Measurements from ENCODE around the gene ALDH2.

DNA sequence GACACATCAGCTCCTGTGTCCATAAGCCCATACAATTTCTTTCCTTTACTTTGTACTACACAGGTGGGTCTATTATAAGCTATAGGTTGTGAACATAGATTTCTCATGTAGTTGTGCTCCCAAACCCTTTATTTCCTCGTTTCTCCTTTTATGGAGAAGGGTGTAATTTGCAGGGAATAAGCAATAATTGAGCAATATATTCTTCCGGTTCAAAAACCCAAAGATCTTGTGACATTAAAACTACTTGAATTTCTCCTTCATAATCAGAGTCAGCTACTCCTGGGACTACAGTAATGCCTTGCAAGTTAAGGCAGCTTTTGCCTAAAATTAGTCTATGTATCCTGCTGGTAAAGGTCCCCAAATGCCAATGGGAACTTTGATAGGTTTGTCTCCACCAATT is 56.2 kb downstream of the ALDH2 start:
- TF ChIP-seq, protein P1, sequence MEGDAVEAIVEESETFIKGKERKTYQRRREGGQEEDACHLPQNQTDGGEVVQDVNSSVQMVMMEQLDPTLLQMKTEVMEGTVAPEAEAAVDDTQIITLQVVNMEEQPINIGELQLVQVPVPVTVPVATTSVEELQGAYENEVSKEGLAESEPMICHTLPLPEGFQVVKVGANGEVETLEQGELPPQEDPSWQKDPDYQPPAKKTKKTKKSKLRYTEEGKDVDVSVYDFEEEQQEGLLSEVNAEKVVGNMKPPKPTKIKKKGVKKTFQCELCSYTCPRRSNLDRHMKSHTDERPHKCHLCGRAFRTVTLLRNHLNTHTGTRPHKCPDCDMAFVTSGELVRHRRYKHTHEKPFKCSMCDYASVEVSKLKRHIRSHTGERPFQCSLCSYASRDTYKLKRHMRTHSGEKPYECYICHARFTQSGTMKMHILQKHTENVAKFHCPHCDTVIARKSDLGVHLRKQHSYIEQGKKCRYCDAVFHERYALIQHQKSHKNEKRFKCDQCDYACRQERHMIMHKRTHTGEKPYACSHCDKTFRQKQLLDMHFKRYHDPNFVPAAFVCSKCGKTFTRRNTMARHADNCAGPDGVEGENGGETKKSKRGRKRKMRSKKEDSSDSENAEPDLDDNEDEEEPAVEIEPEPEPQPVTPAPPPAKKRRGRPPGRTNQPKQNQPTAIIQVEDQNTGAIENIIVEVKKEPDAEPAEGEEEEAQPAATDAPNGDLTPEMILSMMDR (IDR thresholded peaks at IDR 0.05; ENCODE audit: low read depth, low read length, poor library complexity, severe bottlenecking) = no peak
- no peak for TF ChIP-seq EZH2phosphoT487 (IDR thresholded peaks at IDR 0.05; ENCODE audit: borderline replicate concordance, low read length)

Data from DOHH2 (cell line).